GM12878 (cell line): ENCODE results near the gene ARCN1. TPM values are rescaled to one million over a fixed set of nuclear protein-coding genes. Genes with fewer than 3 reads are reported as not detected.

ENCODE experiments used
- ATAC-seq: fragments of 200-7000 bp; cut with Tn5 transposase; 3 replicates; pipeline ENCODE4 v1.9.1; 2020; ENCODE audit warnings: mild to moderate bottlenecking, moderate library complexity
- BruUV-seq: library from RNA; stranded (reverse); fragments of 400-500 nt; replicated peaks from 2 replicates; lab custom pipeline; 2021; lab: Mats Ljungman, UMichigan
- CTCF ChIA-PET: fragments of 300-600 bp; sonication (Branson Sonifier 250); formaldehyde crosslinking; extraction: SDS; loops from one replicate; lab custom pipeline; 2021; ENCODE audit warnings: inconsistent platforms; lab: Yijun Ruan, JAX
- POLR2A ChIA-PET: fragments of 350-600 bp; formaldehyde crosslinking; extraction: SDS; loops from one replicate; lab custom pipeline; 2021; ENCODE audit warnings: inconsistent platforms; lab: Charles Lee
- RAD21 ChIA-PET: fragments of 300-600 bp; sonication (Branson Sonifier 250); formaldehyde crosslinking; loops from one replicate; lab custom pipeline; 2023; ENCODE audit warnings: antibody characterized with exemption; ENCODE audit not compliant: unreplicated experiment; lab: Charles Lee
- SMC1A ChIA-PET: fragments of 300-600 bp; sonication (Branson Sonifier 250); formaldehyde crosslinking; loops from one replicate; lab custom pipeline; 2023; ENCODE audit not compliant: unreplicated experiment, uncharacterized antibody; lab: Charles Lee
- DNase-seq: peaks from one replicate; pipeline ENCODE4 v3.0.0-alpha.2; 2011; ENCODE audit warnings: low read depth, low spot score
- FAIRE-seq: peaks from 3 replicates; lab custom pipeline; 2011; peaks lifted over from hg19 to GRCh38; lab: Jason Lieb, UNC
- H2AFZ ChIP-seq: 2 replicates; pipeline ENCODE4 v1.6.0; 2011; ENCODE audit warnings: low read depth, low read length, control low read depth; ENCODE audit not compliant: control insufficient read depth
- H3K27ac ChIP-seq: 2 replicates; pipeline ENCODE4 v1.5.1; 2011; ENCODE audit warnings: control low read depth; ENCODE audit not compliant: control insufficient read depth, insufficient read depth
- H3K27me3 ChIP-seq, 2 experiments: replicated peaks in 1 of 2; 2 replicates each; pipeline versions ENCODE4 v1.6.0 to v1.6.1; 2011; ENCODE audit warnings: low read length in 1 of 2; ENCODE audit not compliant: control insufficient read depth in 2 of 2, insufficient read depth in 2 of 2
- H3K36me3 ChIP-seq, 2 experiments: 2 replicates each; pipeline ENCODE4 v1.5.1; 2011; ENCODE audit warnings: low read length in 1 of 2; ENCODE audit not compliant: control insufficient read depth in 2 of 2, insufficient read depth in 2 of 2
- H3K4me1 ChIP-seq: 2 replicates; pipeline ENCODE4 v1.6.1; 2011; ENCODE audit warnings: mild to moderate bottlenecking, low read length, moderate library complexity, mixed read lengths; ENCODE audit not compliant: control insufficient read depth, insufficient read depth
- H3K4me2 ChIP-seq: 2 replicates; pipeline ENCODE4 v1.6.0; 2011; ENCODE audit warnings: control low read depth; ENCODE audit not compliant: control insufficient read depth, insufficient read depth
- H3K4me3 ChIP-seq: fragments of 200-600 bp; sonication (generic); 2 replicates; pipeline ENCODE4 v1.5.1; 2016
- H3K79me2 ChIP-seq: 2 replicates; pipeline ENCODE4 v1.6.0; 2011; ENCODE audit warnings: low read length; ENCODE audit not compliant: control insufficient read depth, insufficient read depth
- H3K9ac ChIP-seq: 2 replicates; pipeline ENCODE4 v1.8.0; 2011; ENCODE audit warnings: low read length, control low read depth, mixed read lengths; ENCODE audit not compliant: control insufficient read depth, insufficient read depth
- H3K9me3 ChIP-seq: replicated peaks from 3 replicates; pipeline ENCODE4 v1.5.1; 2011; ENCODE audit warnings: mild to moderate bottlenecking, low read length; ENCODE audit not compliant: control insufficient read depth, insufficient read depth
- H4K20me1 ChIP-seq: 2 replicates; pipeline ENCODE4 v1.6.0; 2011; ENCODE audit not compliant: control insufficient read depth, insufficient read depth
- WGBS: methylation state at CpG from one replicate; pipeline ENCODE4 v1.1.6; 2016; ENCODE audit warnings: low lambda C conversion rate; ENCODE audit not compliant: insufficient replicate concordance, insufficient coverage; ENCODE audit errors: missing lambda C conversion rate; 5-methylcytosine and 5-hydroxymethylcytosine counted together
- in situ Hi-C: fragments of 300-500 bp; cut with MboI; formaldehyde crosslinking; loops from 9 replicates; pipeline ENCODE4 v1.14.3; 2018; ENCODE audit warnings: mixed read lengths
- intact Hi-C: fragments of 100-400 bp; cut with micrococcal nuclease; formaldehyde crosslinking; loops from one replicate; pipeline ENCODE4 v1.14.2; 2022; ENCODE audit not compliant: unreplicated experiment
- polyA plus RNA-seq, 11 experiments: library from polyadenylated mRNA; depleted of rRNA in 4 of 11; unstranded in 6 of 11; stranded (reverse) in 5 of 11; fragments of >200 nt; fragmentation: Nextera tagmentation in 4 of 11; fragmentation: Illumina TruSeq in 1 of 11; extraction: Ambion mirVana in 4 of 11; extraction: Trizol in 1 of 11; gene quantifications; 1 replicate in 1 of 11; 2 replicates in 10 of 11; pipeline versions ENCODE4 v1.2.1 to v1.2.3, GENCODE V29; 2011 to 2016; ENCODE audit warnings: inconsistent platforms in 2 of 11, missing spikeins in 2 of 11, low read depth in 1 of 11
- total RNA-seq, 4 experiments: library from RNA; depleted of rRNA in 3 of 4; stranded (reverse); fragments of >200 nt in 3 of 4; fragmentation: Illumina TruSeq in 1 of 4; extraction: Trizol in 1 of 4; gene quantifications; 2 replicates each; pipeline versions ENCODE4 v1.2.1 to v1.2.3, GENCODE V29; 2013 to 2021
- TF ChIP-seq, protein P1 (sequence below): fragments of 450-650 bp; formaldehyde crosslinking; IDR thresholded peaks from 2 replicates; pipeline ENCODE4 v1.5.0; 2022; ENCODE audit warnings: mild to moderate bottlenecking, missing genetic modification characterization
- TF ChIP-seq, protein P2 (sequence below): fragments of 450-650 bp; IDR thresholded peaks from 2 replicates; pipeline ENCODE4 v1.6.1; 2016; ENCODE audit warnings: mild to moderate bottlenecking
- TF ChIP-seq, protein P3 (sequence below): fragments of 450-650 bp; IDR thresholded peaks from 2 replicates; pipeline ENCODE4 v1.6.1; 2016; ENCODE audit warnings: mild to moderate bottlenecking, moderate library complexity, borderline replicate concordance

Gene ARCN1
- total and polyA plus RNA-seq, 10 of the 15 experiments (the other 5 are each of a cell fraction or from before 2014, with no cell fraction given) = 33.3 to 172 (median 106) TPM

DNA sequence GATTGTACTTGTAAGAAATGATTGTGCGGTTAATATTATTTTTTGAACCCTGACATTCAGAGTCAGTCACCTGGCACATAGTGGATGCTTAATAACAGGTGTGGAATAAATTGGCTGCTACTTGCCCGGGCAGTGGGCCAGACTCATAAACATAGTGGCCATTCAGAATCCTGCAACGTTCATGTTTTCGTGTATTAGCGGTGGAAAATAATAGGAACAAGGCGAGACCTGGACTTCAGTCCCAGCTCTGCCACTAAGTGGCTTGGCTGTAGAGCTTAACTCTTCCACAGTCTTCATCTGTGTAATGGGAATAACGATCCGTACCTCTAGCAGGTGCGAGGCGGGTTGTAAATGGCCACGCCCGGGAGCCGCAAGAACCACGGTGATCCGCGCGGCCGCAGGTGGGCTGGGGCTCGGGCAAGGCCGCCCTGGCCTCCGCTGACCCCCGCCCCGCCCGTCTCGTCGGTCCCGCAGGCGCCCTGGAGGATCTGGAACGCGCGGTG is 42.0 kb upstream of the ARCN1 start:
- Histone ChIP-seq H3K9me3 (no peaks in the 10 kb centered on the region), H3K9ac (peak overlapping the region; percentile 53), H2AFZ (peak overlapping the region; percentile 92), H3K4me3 (peak overlapping the region; percentile 86), H3K27me3 (no peaks in the 10 kb centered on the region), H3K4me1 (0 out of 2 replicates have a peak, but pooled peaks cover 3% of the 10 kb centered on the region), H3K27ac (no peak overlapping the region), H3K4me2 (peak overlapping the region; percentile 95), H3K36me3 (peaks cover 0 to 4% of the 10 kb centered on the region in 2 experiments; a peak in 1 of 4 replicates), H3K79me2 (no peaks in the 10 kb centered on the region), H4K20me1 (no peaks in the 10 kb centered on the region; the same call in 1 of the 2 replicates)
- intact Hi-C loops (loop anchor here (5.0 kb wide), 1 partner anchor 37 kb away; the partner anchor contains the start of gene IFT46), in situ Hi-C loops (no loop called here)
- DNase-seq (no peak), FAIRE-seq (no peak), ATAC-seq (no peak)
- SMC1A ChIA-PET = no interaction called here
- POLR2A ChIA-PET = interaction anchor here (0.7 kb wide), 1 partner anchor 15 kb away, joined by 3 read pairs; no protein-coding TSS in a partner anchor
- WGBS = 9% methylated on average over 29 of the region's 31 CpGs
- TF ChIP-seq, protein P1, sequence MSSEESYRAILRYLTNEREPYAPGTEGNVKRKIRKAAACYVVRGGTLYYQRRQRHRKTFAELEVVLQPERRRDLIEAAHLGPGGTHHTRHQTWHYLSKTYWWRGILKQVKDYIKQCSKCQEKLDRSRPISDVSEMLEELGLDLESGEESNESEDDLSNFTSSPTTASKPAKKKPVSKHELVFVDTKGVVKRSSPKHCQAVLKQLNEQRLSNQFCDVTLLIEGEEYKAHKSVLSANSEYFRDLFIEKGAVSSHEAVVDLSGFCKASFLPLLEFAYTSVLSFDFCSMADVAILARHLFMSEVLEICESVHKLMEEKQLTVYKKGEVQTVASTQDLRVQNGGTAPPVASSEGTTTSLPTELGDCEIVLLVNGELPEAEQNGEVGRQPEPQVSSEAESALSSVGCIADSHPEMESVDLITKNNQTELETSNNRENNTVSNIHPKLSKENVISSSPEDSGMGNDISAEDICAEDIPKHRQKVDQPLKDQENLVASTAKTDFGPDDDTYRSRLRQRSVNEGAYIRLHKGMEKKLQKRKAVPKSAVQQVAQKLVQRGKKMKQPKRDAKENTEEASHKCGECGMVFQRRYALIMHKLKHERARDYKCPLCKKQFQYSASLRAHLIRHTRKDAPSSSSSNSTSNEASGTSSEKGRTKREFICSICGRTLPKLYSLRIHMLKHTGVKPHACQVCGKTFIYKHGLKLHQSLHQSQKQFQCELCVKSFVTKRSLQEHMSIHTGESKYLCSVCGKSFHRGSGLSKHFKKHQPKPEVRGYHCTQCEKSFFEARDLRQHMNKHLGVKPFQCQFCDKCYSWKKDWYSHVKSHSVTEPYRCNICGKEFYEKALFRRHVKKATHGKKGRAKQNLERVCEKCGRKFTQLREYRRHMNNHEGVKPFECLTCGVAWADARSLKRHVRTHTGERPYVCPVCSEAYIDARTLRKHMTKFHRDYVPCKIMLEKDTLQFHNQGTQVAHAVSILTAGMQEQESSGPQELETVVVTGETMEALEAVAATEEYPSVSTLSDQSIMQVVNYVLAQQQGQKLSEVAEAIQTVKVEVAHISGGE (CRISPR knock-in tag) = no peak
- TF ChIP-seq, protein P2, sequence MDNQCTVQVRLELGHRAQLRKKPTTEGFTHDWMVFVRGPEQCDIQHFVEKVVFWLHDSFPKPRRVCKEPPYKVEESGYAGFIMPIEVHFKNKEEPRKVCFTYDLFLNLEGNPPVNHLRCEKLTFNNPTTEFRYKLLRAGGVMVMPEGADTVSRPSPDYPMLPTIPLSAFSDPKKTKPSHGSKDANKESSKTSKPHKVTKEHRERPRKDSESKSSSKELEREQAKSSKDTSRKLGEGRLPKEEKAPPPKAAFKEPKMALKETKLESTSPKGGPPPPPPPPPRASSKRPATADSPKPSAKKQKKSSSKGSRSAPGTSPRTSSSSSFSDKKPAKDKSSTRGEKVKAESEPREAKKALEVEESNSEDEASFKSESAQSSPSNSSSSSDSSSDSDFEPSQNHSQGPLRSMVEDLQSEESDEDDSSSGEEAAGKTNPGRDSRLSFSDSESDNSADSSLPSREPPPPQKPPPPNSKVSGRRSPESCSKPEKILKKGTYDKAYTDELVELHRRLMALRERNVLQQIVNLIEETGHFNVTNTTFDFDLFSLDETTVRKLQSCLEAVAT = peak; percentile 32; the same call in 1 of the 2 replicates
- TF ChIP-seq, protein P3, sequence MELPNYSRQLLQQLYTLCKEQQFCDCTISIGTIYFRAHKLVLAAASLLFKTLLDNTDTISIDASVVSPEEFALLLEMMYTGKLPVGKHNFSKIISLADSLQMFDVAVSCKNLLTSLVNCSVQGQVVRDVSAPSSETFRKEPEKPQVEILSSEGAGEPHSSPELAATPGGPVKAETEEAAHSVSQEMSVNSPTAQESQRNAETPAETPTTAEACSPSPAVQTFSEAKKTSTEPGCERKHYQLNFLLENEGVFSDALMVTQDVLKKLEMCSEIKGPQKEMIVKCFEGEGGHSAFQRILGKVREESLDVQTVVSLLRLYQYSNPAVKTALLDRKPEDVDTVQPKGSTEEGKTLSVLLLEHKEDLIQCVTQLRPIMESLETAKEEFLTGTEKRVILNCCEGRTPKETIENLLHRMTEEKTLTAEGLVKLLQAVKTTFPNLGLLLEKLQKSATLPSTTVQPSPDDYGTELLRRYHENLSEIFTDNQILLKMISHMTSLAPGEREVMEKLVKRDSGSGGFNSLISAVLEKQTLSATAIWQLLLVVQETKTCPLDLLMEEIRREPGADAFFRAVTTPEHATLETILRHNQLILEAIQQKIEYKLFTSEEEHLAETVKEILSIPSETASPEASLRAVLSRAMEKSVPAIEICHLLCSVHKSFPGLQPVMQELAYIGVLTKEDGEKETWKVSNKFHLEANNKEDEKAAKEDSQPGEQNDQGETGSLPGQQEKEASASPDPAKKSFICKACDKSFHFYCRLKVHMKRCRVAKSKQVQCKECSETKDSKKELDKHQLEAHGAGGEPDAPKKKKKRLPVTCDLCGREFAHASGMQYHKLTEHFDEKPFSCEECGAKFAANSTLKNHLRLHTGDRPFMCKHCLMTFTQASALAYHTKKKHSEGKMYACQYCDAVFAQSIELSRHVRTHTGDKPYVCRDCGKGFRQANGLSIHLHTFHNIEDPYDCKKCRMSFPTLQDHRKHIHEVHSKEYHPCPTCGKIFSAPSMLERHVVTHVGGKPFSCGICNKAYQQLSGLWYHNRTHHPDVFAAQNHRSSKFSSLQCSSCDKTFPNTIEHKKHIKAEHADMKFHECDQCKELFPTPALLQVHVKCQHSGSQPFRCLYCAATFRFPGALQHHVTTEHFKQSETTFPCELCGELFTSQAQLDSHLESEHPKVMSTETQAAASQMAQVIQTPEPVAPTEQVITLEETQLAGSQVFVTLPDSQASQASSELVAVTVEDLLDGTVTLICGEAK = peak; percentile 29; the same call in 1 of the 2 replicates
- TSS peak; percentile 70 for BruUV-seq
- CTCF ChIA-PET = interaction anchor here (1.6 kb wide), 1 partner anchor 87 kb away, joined by 4 read pairs; no protein-coding TSS in a partner anchor
- RAD21 ChIA-PET = interaction anchor here (1.2 kb wide), 1 partner anchor 40 kb away, joined by 4 read pairs; no protein-coding TSS in a partner anchor
